ENCODE data around the gene ATL2.

- TF ChIP-seq, protein P1, sequence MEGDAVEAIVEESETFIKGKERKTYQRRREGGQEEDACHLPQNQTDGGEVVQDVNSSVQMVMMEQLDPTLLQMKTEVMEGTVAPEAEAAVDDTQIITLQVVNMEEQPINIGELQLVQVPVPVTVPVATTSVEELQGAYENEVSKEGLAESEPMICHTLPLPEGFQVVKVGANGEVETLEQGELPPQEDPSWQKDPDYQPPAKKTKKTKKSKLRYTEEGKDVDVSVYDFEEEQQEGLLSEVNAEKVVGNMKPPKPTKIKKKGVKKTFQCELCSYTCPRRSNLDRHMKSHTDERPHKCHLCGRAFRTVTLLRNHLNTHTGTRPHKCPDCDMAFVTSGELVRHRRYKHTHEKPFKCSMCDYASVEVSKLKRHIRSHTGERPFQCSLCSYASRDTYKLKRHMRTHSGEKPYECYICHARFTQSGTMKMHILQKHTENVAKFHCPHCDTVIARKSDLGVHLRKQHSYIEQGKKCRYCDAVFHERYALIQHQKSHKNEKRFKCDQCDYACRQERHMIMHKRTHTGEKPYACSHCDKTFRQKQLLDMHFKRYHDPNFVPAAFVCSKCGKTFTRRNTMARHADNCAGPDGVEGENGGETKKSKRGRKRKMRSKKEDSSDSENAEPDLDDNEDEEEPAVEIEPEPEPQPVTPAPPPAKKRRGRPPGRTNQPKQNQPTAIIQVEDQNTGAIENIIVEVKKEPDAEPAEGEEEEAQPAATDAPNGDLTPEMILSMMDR (conservative IDR thresholded peaks at IDR 0.05; ENCODE audit: low read length), result no peak
- no peak for TF ChIP-seq EZH2phosphoT487 (IDR thresholded peaks at IDR 0.05; ENCODE audit: borderline replicate concordance)
These were observed 9.7 kb upstream of the ATL2 start for GRCh38 chr2:38386821-38387220.
